Measurements from ENCODE around the gene NMNAT2. TPM values are rescaled to one million over a fixed set of nuclear protein-coding genes. Genes with fewer than 3 reads are reported as not detected.

NMNAT2 gene
- total RNA-seq, 1 experiment from 2014 or later, result 11.4 TPM

DNA sequence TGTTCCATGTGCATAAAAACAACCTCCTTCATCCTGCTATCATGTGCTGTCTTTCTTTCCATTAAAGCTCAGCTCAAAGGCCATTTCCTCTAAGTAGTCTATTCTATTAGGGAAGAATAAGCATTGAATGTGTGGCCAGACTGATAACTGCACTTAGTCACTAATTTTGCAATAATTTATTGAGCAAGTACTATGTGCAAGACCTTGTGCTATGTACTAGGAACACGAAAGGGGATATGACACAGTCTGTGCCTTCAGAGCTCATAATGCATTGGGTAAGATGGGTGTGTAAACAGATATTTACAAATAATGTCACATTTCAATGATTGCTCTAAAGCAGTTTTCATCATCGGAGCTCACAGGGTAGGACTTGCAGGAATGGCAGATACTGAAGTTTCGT lies 54.2 kb downstream of the NMNAT2 start:
- Histone ChIP-seq H3K4me2 (ENCODE audit: insufficient read depth, insufficient read length, low read length) (no peak overlapping the region), H3K4ac (ENCODE audit: low read depth, low read length) (no peak overlapping the region), H2BK15ac (ENCODE audit: low read depth, low read length) (no peak overlapping the region), H3K27me3 (ENCODE audit: insufficient read depth, low read length) (no peaks in the 10 kb centered on the region), H2BK120ac (ENCODE audit: low read depth, low read length, poor library complexity, severe bottlenecking) (no peak overlapping the region), H3K18ac (ENCODE audit: insufficient read length, low read depth, low read length) (no peak overlapping the region), H3K9me3 (ENCODE audit: control insufficient read depth, low read depth, low read length) (no peaks in the 10 kb centered on the region), H4K91ac (ENCODE audit: insufficient read length, low read depth, low read length) (no peak overlapping the region), H3K9ac (ENCODE audit: extremely low read depth, insufficient read length, low read length) (no peak overlapping the region), H2BK20ac (ENCODE audit: low read depth, low read length, poor library complexity, severe bottlenecking) (no peak overlapping the region), H3K79me2 (ENCODE audit: insufficient read depth, low read length) (no peaks in the 10 kb centered on the region), H3K23me2 (ENCODE audit: insufficient read length, low read depth, low read length, poor library complexity, severe bottlenecking) (no peaks in the 10 kb centered on the region), H2BK12ac (ENCODE audit: insufficient read length, low read depth, low read length) (no peak overlapping the region), H2AFZ (ENCODE audit: low read length) (no peak overlapping the region), H3K14ac (ENCODE audit: insufficient read depth, low read length) (no peak overlapping the region), H3K79me1 (ENCODE audit: insufficient read depth, low read depth, low read length, poor library complexity, severe bottlenecking) (no peaks in the 10 kb centered on the region), H3T11ph (ENCODE audit: low read length) (no peak overlapping the region), H4K8ac (replicated peaks; ENCODE audit: insufficient read length, low read depth, low read length) (no peak overlapping the region), H2AK5ac (ENCODE audit: insufficient read length, low read length) (no peak overlapping the region), H4K20me1 (ENCODE audit: control insufficient read depth, insufficient read depth, insufficient read length) (no peaks in the 10 kb centered on the region), H2BK5ac (ENCODE audit: insufficient read length, low read length) (no peak overlapping the region), H3K4me1 (ENCODE audit: insufficient read depth, low read length) (no peaks in the 10 kb centered on the region), H3K23ac (ENCODE audit: insufficient read length, low read depth, low read length) (no peak overlapping the region), H4K5ac (ENCODE audit: insufficient read length, low read depth, low read length) (no peak overlapping the region), H3K27ac (ENCODE audit: insufficient read length, low read depth, low read length) (no peak overlapping the region), H3K56ac (ENCODE audit: insufficient read length, low read depth, low read length) (no peak overlapping the region)
- Mint-ChIP-seq H3K4me3 (no peak overlapping the region), H3K27me3 (ENCODE audit: low read depth) (no peaks in the 10 kb centered on the region), H3K9me3 (no peaks in the 10 kb centered on the region), H3K4me1 (peaks cover 9 to 11% of the 10 kb centered on the region in 2 experiments), H3K36me3 (ENCODE audit: insufficient read depth in 1 of 3, low read depth in 3 of 3) (no peaks in the 10 kb centered on the region), H3K27ac (no peak overlapping the region)
- DNase-seq, result no peak
- TF ChIP-seq, protein P1, sequence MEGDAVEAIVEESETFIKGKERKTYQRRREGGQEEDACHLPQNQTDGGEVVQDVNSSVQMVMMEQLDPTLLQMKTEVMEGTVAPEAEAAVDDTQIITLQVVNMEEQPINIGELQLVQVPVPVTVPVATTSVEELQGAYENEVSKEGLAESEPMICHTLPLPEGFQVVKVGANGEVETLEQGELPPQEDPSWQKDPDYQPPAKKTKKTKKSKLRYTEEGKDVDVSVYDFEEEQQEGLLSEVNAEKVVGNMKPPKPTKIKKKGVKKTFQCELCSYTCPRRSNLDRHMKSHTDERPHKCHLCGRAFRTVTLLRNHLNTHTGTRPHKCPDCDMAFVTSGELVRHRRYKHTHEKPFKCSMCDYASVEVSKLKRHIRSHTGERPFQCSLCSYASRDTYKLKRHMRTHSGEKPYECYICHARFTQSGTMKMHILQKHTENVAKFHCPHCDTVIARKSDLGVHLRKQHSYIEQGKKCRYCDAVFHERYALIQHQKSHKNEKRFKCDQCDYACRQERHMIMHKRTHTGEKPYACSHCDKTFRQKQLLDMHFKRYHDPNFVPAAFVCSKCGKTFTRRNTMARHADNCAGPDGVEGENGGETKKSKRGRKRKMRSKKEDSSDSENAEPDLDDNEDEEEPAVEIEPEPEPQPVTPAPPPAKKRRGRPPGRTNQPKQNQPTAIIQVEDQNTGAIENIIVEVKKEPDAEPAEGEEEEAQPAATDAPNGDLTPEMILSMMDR (conservative IDR thresholded peaks at IDR 0.05), result no peak
- WGBS (ENCODE audit: extremely low coverage, insufficient read length, low lambda C conversion rate), result no CpG with 5 or more reads among the region's 3 CpGs
